ENCODE data around the gene VSIG4. TPM values are rescaled to one million over a fixed set of nuclear protein-coding genes. Genes with fewer than 3 reads are reported as not detected.
A peak's percentile ranks its signal among the peaks of the same experiment; 100 is the strongest.

The VSIG4 gene
- total and polyA plus RNA-seq, 7 donors, result 26.0 to 213 (median 102) TPM

DNA sequence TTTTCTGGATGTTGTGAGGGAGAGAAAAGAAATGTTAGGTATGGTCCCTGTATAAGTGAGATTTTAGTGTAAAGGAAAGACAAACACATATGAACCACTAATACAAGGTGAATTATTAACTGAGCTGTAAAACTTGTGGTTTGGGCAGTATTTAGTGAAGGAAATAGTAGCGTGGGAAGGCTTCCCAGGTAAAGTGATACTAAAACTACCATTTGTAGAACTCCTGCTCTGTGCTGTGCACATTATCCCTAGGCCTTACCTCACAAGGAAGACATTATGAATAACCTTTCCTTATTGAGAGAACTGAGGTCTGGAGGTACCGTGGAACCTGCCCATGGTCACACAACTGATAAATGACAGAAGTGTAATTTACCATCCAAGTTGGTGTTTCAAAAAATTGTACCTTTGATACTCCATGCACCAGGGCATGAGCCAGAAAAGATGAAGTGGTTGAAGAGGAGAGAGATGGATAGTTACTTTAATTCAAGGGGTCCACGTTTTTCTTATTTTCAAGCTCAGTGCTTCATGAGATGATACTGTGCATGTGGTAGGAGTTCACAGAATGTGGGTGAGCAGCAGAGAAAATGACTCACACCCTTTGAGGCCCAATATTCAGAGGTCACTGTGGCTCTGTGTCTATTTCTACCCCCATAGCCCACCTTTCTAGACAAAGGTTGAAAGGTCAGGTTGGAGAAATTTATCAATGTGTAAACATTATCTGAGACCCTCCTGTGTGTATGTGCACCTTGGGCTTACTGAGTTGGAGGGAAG lies 2.6 kb upstream of the VSIG4 start:
- no peak for TF ChIP-seq POLR2A (IDR thresholded peaks at IDR 0.05)
- TF ChIP-seq, protein P1, sequence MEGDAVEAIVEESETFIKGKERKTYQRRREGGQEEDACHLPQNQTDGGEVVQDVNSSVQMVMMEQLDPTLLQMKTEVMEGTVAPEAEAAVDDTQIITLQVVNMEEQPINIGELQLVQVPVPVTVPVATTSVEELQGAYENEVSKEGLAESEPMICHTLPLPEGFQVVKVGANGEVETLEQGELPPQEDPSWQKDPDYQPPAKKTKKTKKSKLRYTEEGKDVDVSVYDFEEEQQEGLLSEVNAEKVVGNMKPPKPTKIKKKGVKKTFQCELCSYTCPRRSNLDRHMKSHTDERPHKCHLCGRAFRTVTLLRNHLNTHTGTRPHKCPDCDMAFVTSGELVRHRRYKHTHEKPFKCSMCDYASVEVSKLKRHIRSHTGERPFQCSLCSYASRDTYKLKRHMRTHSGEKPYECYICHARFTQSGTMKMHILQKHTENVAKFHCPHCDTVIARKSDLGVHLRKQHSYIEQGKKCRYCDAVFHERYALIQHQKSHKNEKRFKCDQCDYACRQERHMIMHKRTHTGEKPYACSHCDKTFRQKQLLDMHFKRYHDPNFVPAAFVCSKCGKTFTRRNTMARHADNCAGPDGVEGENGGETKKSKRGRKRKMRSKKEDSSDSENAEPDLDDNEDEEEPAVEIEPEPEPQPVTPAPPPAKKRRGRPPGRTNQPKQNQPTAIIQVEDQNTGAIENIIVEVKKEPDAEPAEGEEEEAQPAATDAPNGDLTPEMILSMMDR (IDR thresholded peaks at IDR 0.05), result no peak
- TF ChIP-seq POLR2AphosphoS5 (IDR thresholded peaks at IDR 0.05), result no peak
- TF ChIP-seq EP300 (IDR thresholded peaks at IDR 0.05), result no peak
- WGBS, 2 donors, result 28 to 59% methylated on average over 3 of the region's 3 CpGs
- Histone ChIP-seq H3K4me3 (no peak overlapping the region), H3K36me3 (no peaks in the 10 kb centered on the region), H3K4me1 (no peaks in the 10 kb centered on the region), H3K9me3 (no peaks in the 10 kb centered on the region), H3K27me3 (peaks cover 0 to 3% (median 0%) of the 10 kb centered on the region in 3 donors), H3K27ac (no peak overlapping the region)
- intact Hi-C loops (cut with DNase I), result no loop called here
- no peak for DNase-seq

- H3K36me3 ChIP-seq, result no peaks in the 10 kb centered on the region
- TF ChIP-seq, protein P1 (IDR thresholded peaks at IDR 0.05), result no peak
- no peak for TF ChIP-seq POLR2A (IDR thresholded peaks at IDR 0.05)
- TF ChIP-seq POLR2AphosphoS5 (IDR thresholded peaks at IDR 0.05), result no peak
- no peak for TF ChIP-seq EP300 (IDR thresholded peaks at IDR 0.05)
- peaks cover 0 to 3% (median 0%) of the 10 kb centered on the region in 3 donors for H3K27me3 ChIP-seq
- intact Hi-C loops (cut with DNase I), result no loop called here
- no peaks in the 10 kb centered on the region for H3K9me3 ChIP-seq
- H3K4me3 ChIP-seq, result peak overlapping the region in 1 of 4 donors; percentile 15
- DNase-seq, result no peak
- WGBS, 2 donors, result 96 to 97% methylated on average over 1 of the region's 1 CpG
- no peak overlapping the region for H3K27ac ChIP-seq
- H3K4me1 ChIP-seq, result no peaks in the 10 kb centered on the region
Observed at GRCh38 chrX:66038115-66038514, 1.8 kb downstream of the VSIG4 start.

- Histone ChIP-seq H3K4me3 (no peak overlapping the region), H3K27me3 (peaks cover 0 to 3% (median 0%) of the 10 kb centered on the region in 3 donors), H3K27ac (no peak overlapping the region), H3K9me3 (no peaks in the 10 kb centered on the region), H3K36me3 (no peaks in the 10 kb centered on the region), H3K4me1 (no peaks in the 10 kb centered on the region)
- DNase-seq, result no peak
- TF ChIP-seq POLR2AphosphoS5 (IDR thresholded peaks at IDR 0.05) (no peak), POLR2A (IDR thresholded peaks at IDR 0.05) (no peak), EP300 (IDR thresholded peaks at IDR 0.05) (no peak)
- TF ChIP-seq, protein P1 (IDR thresholded peaks at IDR 0.05), result no peak
- 93 to 97% methylated on average over 1 of the region's 1 CpG for WGBS, 2 donors
- intact Hi-C loops (cut with DNase I), result no loop called here
Observed at GRCh38 chrX:66036231-66036630, 3.6 kb downstream of the VSIG4 start.

DNA sequence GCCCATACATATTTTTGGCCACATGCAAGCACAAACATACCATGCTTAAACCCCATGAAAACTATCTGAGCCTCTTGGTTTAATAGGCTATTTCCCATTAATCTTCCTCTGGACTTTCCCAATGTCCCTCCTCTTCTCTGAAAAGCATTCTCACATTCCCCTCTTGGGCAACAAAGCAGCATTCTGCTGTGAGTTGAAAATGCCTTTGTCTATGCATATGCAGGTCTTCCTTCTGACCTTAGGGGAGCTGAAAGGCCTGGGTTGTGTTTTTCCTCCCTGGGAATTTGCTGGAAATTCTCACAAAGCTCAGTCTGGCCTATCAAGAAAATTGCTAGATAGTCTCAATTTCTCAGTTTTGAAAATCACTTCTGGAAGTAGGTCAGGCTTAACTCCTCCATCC lies 4.2 kb downstream of the VSIG4 start:
- no peak for DNase-seq
- no peaks in the 10 kb centered on the region for H3K4me1 ChIP-seq
- H3K27me3 ChIP-seq, result peaks cover 0 to 3% (median 0%) of the 10 kb centered on the region in 3 donors
- no peak overlapping the region for H3K27ac ChIP-seq
- intact Hi-C loops (cut with DNase I), result no loop called here
- no peak overlapping the region for H3K4me3 ChIP-seq
- no peaks in the 10 kb centered on the region for H3K36me3 ChIP-seq
- H3K9me3 ChIP-seq, result no peaks in the 10 kb centered on the region
- TF ChIP-seq EP300 (IDR thresholded peaks at IDR 0.05) (no peak), POLR2AphosphoS5 (IDR thresholded peaks at IDR 0.05) (no peak), POLR2A (IDR thresholded peaks at IDR 0.05) (no peak)
- TF ChIP-seq, protein P1 (IDR thresholded peaks at IDR 0.05), result no peak

All from sigmoid colon (tissue), 7 donors.